Endothelial cell (in vitro differentiated cells): ENCODE data around the gene EXOC1. TPM values are rescaled to one million over a fixed set of nuclear protein-coding genes. Genes with fewer than 3 reads are reported as not detected.

Source experiments
- DNase-seq: peaks from one replicate; pipeline ENCODE4 v3.0.0; 2021; ENCODE audit warnings: low spot score
- H3K27ac Mint-ChIP-seq: one replicate; pipeline ENCODE4 v1.8.0; 2021; ENCODE audit warnings: mixed read lengths, inconsistent platforms; ENCODE audit not compliant: unreplicated experiment
- H3K27me3 Mint-ChIP-seq: one replicate; pipeline ENCODE4 v1.8.0; 2021; ENCODE audit warnings: mild to moderate bottlenecking, moderate library complexity, mixed read lengths, inconsistent platforms; ENCODE audit not compliant: unreplicated experiment
- H3K36me3 Mint-ChIP-seq: one replicate; pipeline ENCODE4 v1.8.0; 2021; ENCODE audit warnings: mild to moderate bottlenecking, low read depth, mixed read lengths, inconsistent platforms; ENCODE audit not compliant: unreplicated experiment
- H3K4me1 Mint-ChIP-seq: one replicate; pipeline ENCODE4 v1.8.0; 2021; ENCODE audit warnings: mild to moderate bottlenecking, mixed read lengths, inconsistent platforms; ENCODE audit not compliant: unreplicated experiment
- H3K4me3 Mint-ChIP-seq: one replicate; pipeline ENCODE4 v1.8.0; 2021; ENCODE audit warnings: mild to moderate bottlenecking, mixed read lengths, inconsistent platforms; ENCODE audit not compliant: unreplicated experiment
- H3K9me3 Mint-ChIP-seq: one replicate; pipeline ENCODE4 v1.8.0; 2021; ENCODE audit warnings: mixed read lengths, inconsistent platforms; ENCODE audit not compliant: unreplicated experiment
- total RNA-seq: library from RNA; stranded (reverse); fragmentation: NEBNext Ultra II Directional; extraction: Animal tissue kit (Norgen Biotek cat#: 25700); gene quantifications from one replicate; pipeline ENCODE4 v1.2.1, GENCODE V29; 2021; ENCODE audit not compliant: unreplicated experiment
- TF ChIP-seq, protein P1 (sequence below): fragments of 200-600 bp; sonication (generic); IDR thresholded peaks from one replicate; pipeline ENCODE4 v1.5.0; 2021; ENCODE audit warnings: antibody characterized with exemption; ENCODE audit not compliant: unreplicated experiment

The EXOC1 gene
- total RNA-seq, 1 donor from 2014 or later, result 38.7 TPM

DNA sequence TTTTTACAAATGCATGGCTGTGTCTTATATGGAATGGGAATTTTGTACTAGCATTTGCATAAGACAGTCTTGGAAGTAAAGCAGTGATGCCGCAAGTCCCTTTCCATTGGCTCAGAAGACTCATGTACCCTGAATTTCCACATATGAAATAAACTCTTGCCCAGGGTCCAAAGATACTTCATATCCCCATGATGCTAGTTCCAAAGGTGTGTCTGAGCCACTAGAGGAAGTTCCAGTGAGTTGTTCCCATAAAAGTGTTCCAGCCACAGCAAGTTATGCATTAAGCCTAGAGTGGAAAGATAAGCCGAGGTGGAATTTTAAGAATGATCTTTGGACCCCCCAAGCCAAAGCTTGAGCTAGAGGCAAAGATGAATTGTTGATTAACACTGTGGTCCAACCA lies 86.0 kb downstream of the EXOC1 start:
- Mint-ChIP-seq H3K27me3 (peaks cover 2% of the 10 kb centered on the region), H3K27ac (no peak overlapping the region), H3K36me3 (peaks cover 25% of the 10 kb centered on the region), H3K4me3 (no peak overlapping the region), H3K9me3 (peaks cover 6% of the 10 kb centered on the region), H3K4me1 (no peaks in the 10 kb centered on the region)
- TF ChIP-seq, protein P1, sequence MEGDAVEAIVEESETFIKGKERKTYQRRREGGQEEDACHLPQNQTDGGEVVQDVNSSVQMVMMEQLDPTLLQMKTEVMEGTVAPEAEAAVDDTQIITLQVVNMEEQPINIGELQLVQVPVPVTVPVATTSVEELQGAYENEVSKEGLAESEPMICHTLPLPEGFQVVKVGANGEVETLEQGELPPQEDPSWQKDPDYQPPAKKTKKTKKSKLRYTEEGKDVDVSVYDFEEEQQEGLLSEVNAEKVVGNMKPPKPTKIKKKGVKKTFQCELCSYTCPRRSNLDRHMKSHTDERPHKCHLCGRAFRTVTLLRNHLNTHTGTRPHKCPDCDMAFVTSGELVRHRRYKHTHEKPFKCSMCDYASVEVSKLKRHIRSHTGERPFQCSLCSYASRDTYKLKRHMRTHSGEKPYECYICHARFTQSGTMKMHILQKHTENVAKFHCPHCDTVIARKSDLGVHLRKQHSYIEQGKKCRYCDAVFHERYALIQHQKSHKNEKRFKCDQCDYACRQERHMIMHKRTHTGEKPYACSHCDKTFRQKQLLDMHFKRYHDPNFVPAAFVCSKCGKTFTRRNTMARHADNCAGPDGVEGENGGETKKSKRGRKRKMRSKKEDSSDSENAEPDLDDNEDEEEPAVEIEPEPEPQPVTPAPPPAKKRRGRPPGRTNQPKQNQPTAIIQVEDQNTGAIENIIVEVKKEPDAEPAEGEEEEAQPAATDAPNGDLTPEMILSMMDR, result no peak
- DNase-seq, result no peak

DNA sequence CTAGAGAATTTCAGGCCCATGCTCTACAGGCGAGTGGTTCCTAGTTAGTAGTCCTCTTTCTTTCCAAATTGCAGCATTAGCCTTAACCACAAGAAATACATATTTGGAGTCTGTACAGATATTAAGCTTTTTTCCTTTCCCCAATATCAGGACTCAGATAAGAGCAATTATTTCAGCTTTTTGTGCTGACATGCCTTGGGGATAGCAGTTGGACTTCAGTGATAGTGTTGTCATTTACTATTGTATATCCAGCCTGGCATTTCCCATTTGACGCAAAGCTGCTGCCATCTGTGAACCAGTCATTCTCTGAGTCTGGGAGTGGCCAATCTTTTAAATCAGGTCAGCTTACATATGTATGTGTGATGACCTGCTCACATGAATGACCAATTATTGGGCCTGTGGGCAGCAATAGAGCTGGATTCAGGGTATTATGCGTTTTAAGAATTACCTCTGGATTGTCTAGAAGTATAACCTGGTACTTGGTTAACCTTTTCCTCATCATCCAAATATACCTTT lies 88.5 kb downstream of the EXOC1 start:
- no peak overlapping the region for H3K4me3 Mint-ChIP-seq
- H3K27ac Mint-ChIP-seq, result no peak overlapping the region
- peaks cover 32% of the 10 kb centered on the region for H3K36me3 Mint-ChIP-seq
- TF ChIP-seq, protein P1, result no peak
- H3K9me3 Mint-ChIP-seq, result peaks cover 6% of the 10 kb centered on the region
- peaks cover 4% of the 10 kb centered on the region for H3K27me3 Mint-ChIP-seq
- H3K4me1 Mint-ChIP-seq, result peaks cover 13% of the 10 kb centered on the region
- no peak for DNase-seq

DNA sequence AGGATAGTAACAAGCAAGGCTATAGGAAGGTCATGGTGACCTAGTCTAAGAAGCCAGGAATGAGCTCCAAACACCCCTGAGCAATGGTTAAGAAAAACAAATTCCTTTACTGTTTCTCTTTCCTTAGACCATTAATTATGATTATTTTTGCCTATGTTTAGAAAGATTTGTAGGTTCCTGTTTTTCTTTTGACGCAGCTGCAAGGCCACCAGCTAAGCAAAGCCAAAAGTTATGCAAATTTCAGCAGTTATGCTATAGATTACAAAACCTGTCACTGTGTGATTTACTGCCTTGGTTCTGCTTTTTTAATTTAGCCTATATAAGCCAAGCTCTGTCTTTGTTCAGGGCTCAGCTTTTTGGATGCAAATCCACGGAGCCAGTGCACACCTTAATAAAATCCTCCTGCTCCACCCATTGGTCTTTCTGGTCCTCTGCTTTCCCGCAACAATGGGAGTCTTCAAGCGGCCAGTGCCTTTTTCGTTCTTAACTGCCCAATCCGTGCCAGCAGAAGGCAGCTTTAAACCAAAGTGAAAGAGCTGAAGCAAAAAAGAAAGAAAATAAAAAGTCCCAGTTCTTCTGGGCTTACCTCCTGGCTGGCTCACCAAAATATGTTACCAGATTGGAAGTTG lies 93.9 kb downstream of the EXOC1 start:
- H3K4me1 Mint-ChIP-seq, result peaks cover 36% of the 10 kb centered on the region
- peak overlapping the region; percentile 99 for H3K27ac Mint-ChIP-seq
- no peaks in the 10 kb centered on the region for H3K9me3 Mint-ChIP-seq
- TF ChIP-seq, protein P1, result no peak
- peaks cover 26% of the 10 kb centered on the region for H3K36me3 Mint-ChIP-seq
- peaks cover 11% of the 10 kb centered on the region for H3K27me3 Mint-ChIP-seq
- H3K4me3 Mint-ChIP-seq, result peak overlapping the region; percentile 95
- DNase-seq, result peak; percentile 8

DNA sequence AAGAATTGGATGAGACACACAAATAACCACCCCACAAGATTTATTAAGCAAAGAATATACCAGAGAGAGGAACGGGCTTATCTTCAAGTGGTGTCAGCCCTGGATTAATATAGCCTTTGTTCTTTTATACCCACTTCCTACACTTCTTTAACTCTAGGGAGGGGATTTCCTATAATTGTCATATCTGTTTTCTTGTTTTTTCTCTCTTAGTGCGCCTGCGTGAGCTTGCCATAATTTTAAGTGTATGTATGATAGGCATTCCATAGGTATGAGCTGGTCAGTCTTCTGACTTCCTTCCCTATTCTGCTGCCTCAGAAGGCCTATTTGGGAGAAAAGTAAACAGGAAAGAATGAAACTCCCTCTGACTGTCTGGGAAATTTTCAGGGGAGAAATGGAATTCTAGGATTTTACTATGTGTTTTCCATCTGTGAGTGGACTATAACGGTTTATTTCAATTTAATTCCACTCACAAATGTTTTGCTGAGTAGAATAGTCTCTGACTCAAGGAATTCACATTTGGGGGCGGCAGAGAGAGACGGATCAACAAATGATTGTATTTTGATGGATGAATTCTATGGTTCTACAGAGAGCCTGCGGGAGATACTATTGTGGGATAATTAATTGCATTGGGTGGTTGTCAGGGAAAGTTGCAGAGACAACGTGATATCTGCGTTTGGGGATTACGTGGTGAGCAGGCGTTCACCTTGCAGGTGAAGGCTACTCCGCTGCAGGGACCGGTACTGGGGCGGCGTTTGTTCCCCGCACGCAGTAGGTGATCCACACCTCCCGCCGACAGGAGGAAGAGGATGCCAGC lies 94.7 kb downstream of the EXOC1 start:
- Mint-ChIP-seq H3K4me1 (peaks cover 36% of the 10 kb centered on the region), H3K4me3 (peak overlapping the region; percentile 95), H3K9me3 (no peaks in the 10 kb centered on the region), H3K27ac (peak overlapping the region; percentile 99), H3K36me3 (peaks cover 26% of the 10 kb centered on the region), H3K27me3 (peaks cover 11% of the 10 kb centered on the region)
- DNase-seq, result peak; percentile 7
- TF ChIP-seq, protein P1, result no peak
